AG04450 (cell line): ENCODE data around the gene MCC. TPM values are rescaled to one million over a fixed set of nuclear protein-coding genes. Genes with fewer than 3 reads are reported as not detected.

ENCODE experiments used
- CTCF ChIA-PET: fragments of 300-600, 350-600 bp; formaldehyde crosslinking; extraction: SDS; loops from one replicate; lab custom pipeline; 2022; ENCODE audit warnings: antibody characterized with exemption, inconsistent platforms; lab: Charles Lee
- POLR2A ChIA-PET: fragments of 350-600 bp; formaldehyde crosslinking; extraction: SDS; loops from one replicate; lab custom pipeline; 2021; ENCODE audit warnings: antibody characterized with exemption, inconsistent platforms; lab: Yijun Ruan, JAX
- DNase-seq: peaks from one replicate; pipeline ENCODE4 v3.0.0-alpha.2; 2011; ENCODE audit warnings: low read depth, low spot score
- H3K27ac ChIP-seq: one replicate; pipeline ENCODE4 v1.5.1; 2012; ENCODE audit warnings: low read depth, low read length, control low read depth
- H3K27me3 ChIP-seq: one replicate; pipeline ENCODE4 v1.6.0; 2012; ENCODE audit warnings: low read length; ENCODE audit not compliant: control insufficient read depth, insufficient read depth
- H3K4me3 ChIP-seq: 2 replicates; pipeline ENCODE4 v1.5.1; 2011; ENCODE audit warnings: mild to moderate bottlenecking, low read depth, low read length, control low read depth
- H3K9me3 ChIP-seq: 2 replicates; pipeline ENCODE4 v1.5.1; 2012; ENCODE audit warnings: low read length; ENCODE audit not compliant: control insufficient read depth, insufficient read depth
- polyA plus RNA-seq: library from polyadenylated mRNA; depleted of rRNA; stranded (reverse); fragments of >200 nt; gene quantifications from 2 replicates; pipeline ENCODE4 v1.2.3, GENCODE V29; 2011
- TF ChIP-seq, protein P1 (sequence below): IDR thresholded peaks from 2 replicates; pipeline ENCODE4 v1.5.1; 2011; ENCODE audit warnings: low read depth, low read length, control low read depth, inconsistent platforms

The MCC gene
- polyA plus RNA-seq, 1 experiment = 17.5 TPM

DNA sequence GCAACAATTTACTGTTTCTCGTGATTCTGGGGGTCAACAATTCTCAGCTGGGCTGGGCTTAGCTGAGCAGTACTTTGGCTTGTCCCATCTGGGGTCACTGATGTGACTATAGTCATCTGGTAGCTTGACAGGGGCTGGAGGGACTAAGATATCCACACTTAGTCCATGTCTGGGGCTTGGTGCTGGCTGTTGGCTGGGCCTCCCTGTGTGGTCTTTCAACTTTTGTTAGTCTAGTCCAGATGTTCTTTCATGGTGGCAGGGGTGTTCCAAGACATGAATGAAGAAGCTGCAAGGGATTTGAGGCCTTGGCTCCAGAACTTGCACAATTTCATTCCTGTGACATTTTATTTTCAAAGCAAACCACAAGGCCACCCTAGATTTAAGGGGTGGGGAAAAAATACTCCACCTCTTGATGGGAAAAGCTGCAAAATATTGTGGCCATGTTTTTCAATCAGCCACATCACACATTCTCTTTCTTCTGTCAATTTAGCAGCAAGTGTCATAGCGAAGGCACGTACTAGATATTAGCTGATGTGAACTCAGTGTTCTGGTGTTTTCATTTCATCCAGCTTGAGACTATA lies 112.7 kb downstream of the MCC start:
- H3K27ac ChIP-seq = no peak overlapping the region
- no peaks in the 10 kb centered on the region for H3K9me3 ChIP-seq
- no peak for DNase-seq
- TF ChIP-seq, protein P1, sequence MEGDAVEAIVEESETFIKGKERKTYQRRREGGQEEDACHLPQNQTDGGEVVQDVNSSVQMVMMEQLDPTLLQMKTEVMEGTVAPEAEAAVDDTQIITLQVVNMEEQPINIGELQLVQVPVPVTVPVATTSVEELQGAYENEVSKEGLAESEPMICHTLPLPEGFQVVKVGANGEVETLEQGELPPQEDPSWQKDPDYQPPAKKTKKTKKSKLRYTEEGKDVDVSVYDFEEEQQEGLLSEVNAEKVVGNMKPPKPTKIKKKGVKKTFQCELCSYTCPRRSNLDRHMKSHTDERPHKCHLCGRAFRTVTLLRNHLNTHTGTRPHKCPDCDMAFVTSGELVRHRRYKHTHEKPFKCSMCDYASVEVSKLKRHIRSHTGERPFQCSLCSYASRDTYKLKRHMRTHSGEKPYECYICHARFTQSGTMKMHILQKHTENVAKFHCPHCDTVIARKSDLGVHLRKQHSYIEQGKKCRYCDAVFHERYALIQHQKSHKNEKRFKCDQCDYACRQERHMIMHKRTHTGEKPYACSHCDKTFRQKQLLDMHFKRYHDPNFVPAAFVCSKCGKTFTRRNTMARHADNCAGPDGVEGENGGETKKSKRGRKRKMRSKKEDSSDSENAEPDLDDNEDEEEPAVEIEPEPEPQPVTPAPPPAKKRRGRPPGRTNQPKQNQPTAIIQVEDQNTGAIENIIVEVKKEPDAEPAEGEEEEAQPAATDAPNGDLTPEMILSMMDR = no peak
- ChIA-PET POLR2A (no interaction called here), CTCF (interaction anchor here (0.7 to 1.9 kb wide), 4 partner anchors 74 to 379 kb away, joined by 3 to 10 read pairs (median 4); no protein-coding TSS in a partner anchor)
- H3K4me3 ChIP-seq = no peak overlapping the region
- H3K27me3 ChIP-seq = peaks cover under 1% of the 10 kb centered on the region

DNA sequence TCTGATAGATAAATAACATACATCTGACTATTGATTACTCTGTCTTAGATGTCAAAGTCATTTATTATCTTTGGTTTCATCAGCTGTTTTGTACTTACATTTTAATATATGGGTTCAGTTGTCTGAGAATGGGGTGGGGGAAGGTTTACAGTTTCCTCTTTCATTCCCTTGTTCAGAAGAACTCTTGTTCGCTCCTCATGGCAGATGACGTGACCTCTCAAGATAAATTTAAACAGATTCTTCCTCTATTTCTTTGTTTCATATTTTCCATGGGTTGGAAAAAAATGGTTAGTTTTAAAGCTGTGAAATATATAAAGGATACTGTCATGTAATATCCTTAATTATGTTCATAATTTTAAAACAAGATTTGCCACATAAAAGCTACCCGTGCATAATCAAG lies 114.8 kb downstream of the MCC start:
- TF ChIP-seq, protein P1 = no peak
- ChIA-PET POLR2A (no interaction called here), CTCF (interaction anchor here (0.7 to 1.9 kb wide), 2 partner anchors 11 to 377 kb away, joined by 4 to 10 read pairs; no protein-coding TSS in a partner anchor)
- Histone ChIP-seq H3K27me3 (peaks cover 2% of the 10 kb centered on the region), H3K9me3 (no peaks in the 10 kb centered on the region), H3K27ac (no peak overlapping the region), H3K4me3 (no peak overlapping the region)
- DNase-seq = no peak

DNA sequence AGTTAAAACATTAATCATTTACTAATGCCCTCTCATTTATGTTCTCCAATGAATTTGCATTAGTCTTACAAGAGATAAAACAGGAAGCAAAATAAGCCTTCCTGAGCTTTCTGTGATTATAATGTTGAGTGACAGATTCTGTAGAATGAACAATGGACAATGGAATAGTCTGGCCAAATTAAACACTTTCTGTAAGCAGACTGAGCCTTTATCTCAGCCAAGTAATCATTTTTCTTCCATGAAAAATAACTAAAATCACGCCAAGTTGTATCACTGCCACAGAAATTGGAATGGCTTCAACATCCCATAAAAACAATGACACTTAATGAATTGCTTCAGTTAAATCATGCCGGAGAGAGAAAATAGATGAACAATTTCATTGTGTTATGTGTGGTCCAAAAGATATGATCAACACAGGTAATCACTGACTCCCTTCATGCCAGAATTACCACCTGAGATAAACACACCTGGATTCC lies 116.5 kb downstream of the MCC start:
- CTCF ChIA-PET = interaction anchor here (1.1 kb wide), 1 partner anchor 376 kb away, joined by 6 read pairs; no protein-coding TSS in a partner anchor
- Histone ChIP-seq H3K27me3 (peaks cover 2% of the 10 kb centered on the region), H3K9me3 (no peaks in the 10 kb centered on the region), H3K27ac (no peak overlapping the region), H3K4me3 (no peak overlapping the region)
- POLR2A ChIA-PET = no interaction called here
- no peak for DNase-seq
- TF ChIP-seq, protein P1 = no peak

DNA sequence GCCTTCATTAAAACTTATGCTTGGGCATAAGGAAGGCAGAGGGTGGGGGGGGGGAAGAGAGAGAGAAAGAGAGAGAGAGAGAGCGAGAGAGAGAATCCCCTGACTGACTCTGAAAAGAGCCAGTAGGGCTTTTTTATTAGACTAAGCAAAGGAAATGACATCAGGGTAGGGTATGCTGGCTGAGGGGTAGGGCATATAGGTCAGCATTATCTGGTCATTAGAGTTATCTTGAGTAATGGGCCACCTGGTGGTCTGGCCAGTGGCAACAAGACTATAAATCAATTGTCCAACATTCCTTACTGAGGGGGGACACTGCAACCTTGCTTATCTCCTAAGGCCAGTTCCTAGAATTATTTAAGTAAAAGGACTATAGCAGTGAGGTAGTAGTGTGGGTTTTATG lies 120.7 kb downstream of the MCC start:
- DNase-seq = no peak
- H3K4me3 ChIP-seq = no peak overlapping the region
- ChIA-PET CTCF (no interaction called here), POLR2A (no interaction called here)
- no peak overlapping the region for H3K27ac ChIP-seq
- peaks cover 7% of the 10 kb centered on the region for H3K9me3 ChIP-seq
- TF ChIP-seq, protein P1 = no peak
- H3K27me3 ChIP-seq = peaks cover 2% of the 10 kb centered on the region

DNA sequence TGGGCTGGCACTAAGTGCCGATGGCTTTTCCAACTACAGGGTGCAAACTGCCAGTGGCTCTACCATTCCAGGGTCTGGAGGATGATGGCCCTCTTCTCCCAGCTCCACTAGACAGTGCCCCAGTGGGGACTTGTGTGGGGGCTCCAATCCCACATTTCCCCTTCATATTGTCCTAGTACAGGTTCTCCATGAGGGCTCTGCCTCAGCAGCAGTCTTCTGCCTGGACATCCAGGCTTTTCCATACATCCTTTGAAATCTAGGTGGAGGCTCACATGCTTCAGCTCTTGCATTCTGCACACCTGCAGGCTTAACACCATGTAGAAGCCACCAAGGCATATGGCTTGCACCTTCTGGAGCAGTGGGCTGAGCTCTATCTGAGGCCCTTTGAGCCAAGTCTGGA lies 123.8 kb downstream of the MCC start:
- no peak overlapping the region for H3K4me3 ChIP-seq
- TF ChIP-seq, protein P1 = no peak
- ChIA-PET POLR2A (no interaction called here), CTCF (interaction anchor here (0.6 kb wide), 1 partner anchor 173 kb away, joined by 3 read pairs; no protein-coding TSS in a partner anchor)
- H3K9me3 ChIP-seq = peaks cover 7% of the 10 kb centered on the region
- H3K27me3 ChIP-seq = no peaks in the 10 kb centered on the region
- DNase-seq = no peak
- no peak overlapping the region for H3K27ac ChIP-seq
